Natural killer cell (primary cell): ENCODE results near the gene FOXA2. TPM values are rescaled to one million over a fixed set of nuclear protein-coding genes. Genes with fewer than 3 reads are reported as not detected.

ENCODE experiments used
- ATAC-seq, 3 donors: fragments of 150-1000 bp in 2 of 3; fragments of 200-7000 bp in 1 of 3; cut with Tn5 transposase; 1 replicate in 1 of 3; 2 replicates in 2 of 3; pipeline ENCODE4 v1.10.0; 2021; ENCODE audit warnings: mild to moderate bottlenecking in 2 of 3, moderate library complexity in 2 of 3
- DNase-seq, 2 donors: peaks; one replicate each; pipeline versions ENCODE4 v3.0.0 to v3.0.0-alpha.2; 2013 to 2021; ENCODE audit warnings: mixed read lengths in 1 of 2
- H3K27ac ChIP-seq: one replicate; pipeline ENCODE4 v1.5.1; 2013; ENCODE audit warnings: mild to moderate bottlenecking, low read length
- H3K27me3 ChIP-seq: one replicate; pipeline ENCODE4 v1.6.1; 2013; ENCODE audit warnings: low read length; ENCODE audit not compliant: control insufficient read depth, insufficient read depth
- H3K36me3 ChIP-seq: one replicate; pipeline ENCODE4 v1.6.1; 2013; ENCODE audit warnings: low read length; ENCODE audit not compliant: control insufficient read depth, insufficient read depth
- H3K4me1 ChIP-seq: one replicate; pipeline ENCODE4 v1.6.1; 2013; ENCODE audit warnings: low read length; ENCODE audit not compliant: control insufficient read depth, insufficient read depth
- H3K4me3 ChIP-seq: one replicate; pipeline ENCODE4 v1.5.1; 2013; ENCODE audit warnings: low read length
- H3K9me3 ChIP-seq: one replicate; pipeline ENCODE4 v1.6.1; 2013; ENCODE audit warnings: low read length; ENCODE audit not compliant: control insufficient read depth, insufficient read depth
- H3K27ac Mint-ChIP-seq, 2 donors: one replicate each; pipeline ENCODE4 v1.8.0; 2022; ENCODE audit warnings: mild to moderate bottlenecking in 2 of 2, mixed read lengths in 2 of 2, moderate library complexity in 1 of 2
- H3K27me3 Mint-ChIP-seq, 2 donors: one replicate each; pipeline ENCODE4 v1.8.0; 2022; ENCODE audit warnings: low read depth in 2 of 2, mixed read lengths in 2 of 2
- H3K36me3 Mint-ChIP-seq: one replicate; pipeline ENCODE4 v1.8.0; 2022; ENCODE audit warnings: mixed read lengths
- H3K4me1 Mint-ChIP-seq, 2 donors: one replicate each; pipeline ENCODE4 v1.8.0; 2022; ENCODE audit warnings: mixed read lengths in 2 of 2
- H3K4me3 Mint-ChIP-seq: one replicate; pipeline ENCODE4 v1.8.0; 2022; ENCODE audit warnings: mild to moderate bottlenecking, moderate library complexity, mixed read lengths
- H3K9me3 Mint-ChIP-seq, 2 donors: one replicate each; pipeline ENCODE4 v1.8.0; 2022; ENCODE audit warnings: mixed read lengths in 2 of 2
- WGBS: methylation state at CpG from one replicate; pipeline ENCODE4 v1.1.7; 2013; ENCODE audit warnings: missing lambda C conversion rate; ENCODE audit not compliant: insufficient coverage; 5-methylcytosine and 5-hydroxymethylcytosine counted together
- intact Hi-C: fragments of 100-400 bp; cut with micrococcal nuclease; formaldehyde crosslinking; loops from one replicate; pipeline ENCODE4 v1.14.2; 2022
- total RNA-seq, 4 donors: library from RNA; stranded (reverse); fragments of 120-200 nt in 1 of 4; gene quantifications; one replicate each; pipeline versions ENCODE4 v1.2.3 to v1.2.4, GENCODE V29; 2013 to 2022
- TF ChIP-seq, protein P1 (sequence below): fragments of 200-600 bp; IDR thresholded peaks from one replicate; pipeline ENCODE4 v1.8.0; 2022; ENCODE audit warnings: antibody characterized with exemption

Gene FOXA2
- total RNA-seq, 3 donors from 2014 or later (not counting 1 experiment from before 2014, with no cell fraction given): not detected

DNA sequence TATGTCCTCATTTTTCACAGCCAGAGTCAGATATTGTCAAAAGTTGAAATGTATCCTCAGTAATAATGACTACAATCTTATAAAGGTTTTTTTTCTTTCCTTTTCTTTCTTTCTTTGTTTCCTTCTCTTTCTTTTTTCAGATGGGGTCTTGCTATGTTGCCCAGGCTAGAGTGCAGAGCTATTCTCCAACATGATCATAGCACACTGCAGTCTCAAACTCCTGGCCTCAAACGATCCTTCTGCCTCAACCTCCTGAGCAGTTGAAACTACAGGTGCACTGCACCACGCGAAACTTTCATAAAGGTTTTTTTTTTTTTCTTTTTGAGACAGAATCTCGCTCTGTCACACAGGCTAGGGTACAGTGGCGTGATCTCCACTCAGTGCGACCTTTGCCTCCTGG, 31.1 kb upstream of the FOXA2 start:
- intact Hi-C loops: no loop called here
- H3K4me1 Mint-ChIP-seq: no peaks in the 10 kb centered on the region

DNA sequence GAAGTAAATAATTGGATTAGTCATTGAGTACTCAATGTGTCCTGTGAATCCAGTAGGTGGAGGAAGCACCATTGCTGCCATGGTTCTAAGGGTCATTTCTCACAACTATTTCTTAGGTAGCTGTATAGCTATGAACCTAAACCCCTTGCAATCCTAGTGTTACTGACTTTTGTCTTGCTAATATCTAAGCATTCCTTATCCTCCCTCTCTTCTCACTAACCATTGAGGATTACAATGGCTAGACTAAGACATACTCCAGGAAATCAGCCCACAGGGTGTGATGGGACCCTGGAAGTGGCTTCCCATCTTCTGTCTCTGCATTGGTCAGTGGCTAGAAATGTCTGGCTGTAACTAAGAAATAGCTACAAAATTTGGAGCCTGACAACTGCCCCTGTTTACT, 27.3 kb upstream of the FOXA2 start:
- H3K4me1 ChIP-seq: no peaks in the 10 kb centered on the region
- no peak overlapping the region for H3K4me3 ChIP-seq
- DNase-seq (no peak), ATAC-seq (no peak)
- H3K9me3 ChIP-seq: no peaks in the 10 kb centered on the region
- H3K27me3 ChIP-seq: no peaks in the 10 kb centered on the region
- H3K36me3 Mint-ChIP-seq: no peaks in the 10 kb centered on the region
- TF ChIP-seq, protein P1, sequence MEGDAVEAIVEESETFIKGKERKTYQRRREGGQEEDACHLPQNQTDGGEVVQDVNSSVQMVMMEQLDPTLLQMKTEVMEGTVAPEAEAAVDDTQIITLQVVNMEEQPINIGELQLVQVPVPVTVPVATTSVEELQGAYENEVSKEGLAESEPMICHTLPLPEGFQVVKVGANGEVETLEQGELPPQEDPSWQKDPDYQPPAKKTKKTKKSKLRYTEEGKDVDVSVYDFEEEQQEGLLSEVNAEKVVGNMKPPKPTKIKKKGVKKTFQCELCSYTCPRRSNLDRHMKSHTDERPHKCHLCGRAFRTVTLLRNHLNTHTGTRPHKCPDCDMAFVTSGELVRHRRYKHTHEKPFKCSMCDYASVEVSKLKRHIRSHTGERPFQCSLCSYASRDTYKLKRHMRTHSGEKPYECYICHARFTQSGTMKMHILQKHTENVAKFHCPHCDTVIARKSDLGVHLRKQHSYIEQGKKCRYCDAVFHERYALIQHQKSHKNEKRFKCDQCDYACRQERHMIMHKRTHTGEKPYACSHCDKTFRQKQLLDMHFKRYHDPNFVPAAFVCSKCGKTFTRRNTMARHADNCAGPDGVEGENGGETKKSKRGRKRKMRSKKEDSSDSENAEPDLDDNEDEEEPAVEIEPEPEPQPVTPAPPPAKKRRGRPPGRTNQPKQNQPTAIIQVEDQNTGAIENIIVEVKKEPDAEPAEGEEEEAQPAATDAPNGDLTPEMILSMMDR: no peak
- H3K9me3 Mint-ChIP-seq: no peaks in the 10 kb centered on the region
- H3K36me3 ChIP-seq: no peaks in the 10 kb centered on the region
- H3K27ac Mint-ChIP-seq: no peak overlapping the region
- peaks cover 11 to 16% of the 10 kb centered on the region in 2 donors for H3K27me3 Mint-ChIP-seq
- no peak overlapping the region for H3K27ac ChIP-seq
- intact Hi-C loops: no loop called here
- no peaks in the 10 kb centered on the region for H3K4me1 Mint-ChIP-seq
- H3K4me3 Mint-ChIP-seq: no peak overlapping the region

More for the DNA sequence above, 31.1 kb upstream of the FOXA2 start:
- Mint-ChIP-seq H3K27me3 (peaks cover 14 to 27% of the 10 kb centered on the region in 2 donors), H3K27ac (no peak overlapping the region), H3K36me3 (no peaks in the 10 kb centered on the region), H3K9me3 (no peaks in the 10 kb centered on the region), H3K4me3 (no peak overlapping the region)
- TF ChIP-seq, protein P1: no peak
- WGBS: 82% methylated on average over 6 of the region's 6 CpGs
- DNase-seq (no peak), ATAC-seq (no peak)
- H3K9me3 ChIP-seq: no peaks in the 10 kb centered on the region
- no peak overlapping the region for H3K4me3 ChIP-seq
- H3K4me1 ChIP-seq: no peaks in the 10 kb centered on the region
- no peaks in the 10 kb centered on the region for H3K36me3 ChIP-seq
- no peak overlapping the region for H3K27ac ChIP-seq
- no peaks in the 10 kb centered on the region for H3K27me3 ChIP-seq

DNA sequence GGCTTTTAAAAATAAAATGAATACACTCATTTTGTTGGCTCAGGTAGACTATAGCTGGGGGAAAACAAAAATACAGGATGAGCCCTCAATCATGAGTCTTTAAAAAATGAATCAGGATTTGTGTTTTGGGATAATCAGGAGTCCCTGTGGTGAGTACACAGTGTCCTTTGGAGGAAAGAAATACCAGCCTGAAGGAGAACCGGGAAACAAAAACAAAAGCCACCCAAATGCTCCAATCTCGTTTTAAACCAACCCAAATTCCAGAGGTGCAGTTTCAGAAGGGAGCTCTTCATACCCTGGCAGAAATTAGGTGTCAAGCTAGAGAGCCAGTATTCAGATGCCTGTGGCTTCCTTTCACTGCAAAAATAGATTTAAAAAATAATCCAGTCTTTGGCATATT, 23.3 kb upstream of the FOXA2 start:
- DNase-seq (no peak), ATAC-seq (no peak)
- H3K4me1 ChIP-seq: no peaks in the 10 kb centered on the region
- no peaks in the 10 kb centered on the region for H3K9me3 ChIP-seq
- Mint-ChIP-seq H3K36me3 (no peaks in the 10 kb centered on the region), H3K27me3 (peaks cover 6 to 7% of the 10 kb centered on the region in 2 donors), H3K9me3 (no peaks in the 10 kb centered on the region), H3K4me3 (no peak overlapping the region), H3K27ac (no peak overlapping the region), H3K4me1 (no peaks in the 10 kb centered on the region)
- TF ChIP-seq, protein P1: no peak
- 59% methylated on average over 2 of the region's 2 CpGs for WGBS
- H3K27me3 ChIP-seq: no peaks in the 10 kb centered on the region
- no peak overlapping the region for H3K27ac ChIP-seq
- no peaks in the 10 kb centered on the region for H3K36me3 ChIP-seq
- intact Hi-C loops: no loop called here
- no peak overlapping the region for H3K4me3 ChIP-seq

DNA sequence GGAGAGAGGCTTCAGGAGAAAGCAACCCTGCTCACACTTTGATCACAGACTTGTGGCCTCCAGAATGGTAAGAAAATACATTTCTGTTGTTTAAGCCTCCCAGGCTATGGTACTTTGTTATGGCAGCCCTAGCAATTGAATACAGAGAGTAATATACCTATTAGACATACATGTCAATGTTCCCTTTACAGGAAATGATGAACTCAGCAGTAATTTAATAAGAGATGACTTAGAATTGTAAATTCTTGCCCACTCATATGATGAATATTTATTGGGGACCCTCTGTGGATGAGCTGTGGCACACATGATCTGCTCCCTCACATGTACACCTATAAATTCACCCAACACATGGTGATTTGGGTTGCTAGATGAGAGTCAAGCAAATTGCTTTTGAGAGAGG, 20.4 kb upstream of the FOXA2 start:
- DNase-seq: no peak
- Histone ChIP-seq H3K36me3 (no peaks in the 10 kb centered on the region), H3K4me1 (no peaks in the 10 kb centered on the region), H3K27me3 (no peaks in the 10 kb centered on the region), H3K27ac (no peak overlapping the region), H3K9me3 (no peaks in the 10 kb centered on the region), H3K4me3 (no peak overlapping the region)
- ATAC-seq: no peak
- no peaks in the 10 kb centered on the region for H3K9me3 Mint-ChIP-seq
- H3K27me3 Mint-ChIP-seq: peaks cover 6 to 7% of the 10 kb centered on the region in 2 donors
- no peaks in the 10 kb centered on the region for H3K36me3 Mint-ChIP-seq
- no peak overlapping the region for H3K27ac Mint-ChIP-seq
- intact Hi-C loops: no loop called here
- no peak overlapping the region for H3K4me3 Mint-ChIP-seq
- TF ChIP-seq, protein P1: no peak
- H3K4me1 Mint-ChIP-seq: no peaks in the 10 kb centered on the region
